Measurements from ENCODE around the gene PARN.

PARN gene, protein sequence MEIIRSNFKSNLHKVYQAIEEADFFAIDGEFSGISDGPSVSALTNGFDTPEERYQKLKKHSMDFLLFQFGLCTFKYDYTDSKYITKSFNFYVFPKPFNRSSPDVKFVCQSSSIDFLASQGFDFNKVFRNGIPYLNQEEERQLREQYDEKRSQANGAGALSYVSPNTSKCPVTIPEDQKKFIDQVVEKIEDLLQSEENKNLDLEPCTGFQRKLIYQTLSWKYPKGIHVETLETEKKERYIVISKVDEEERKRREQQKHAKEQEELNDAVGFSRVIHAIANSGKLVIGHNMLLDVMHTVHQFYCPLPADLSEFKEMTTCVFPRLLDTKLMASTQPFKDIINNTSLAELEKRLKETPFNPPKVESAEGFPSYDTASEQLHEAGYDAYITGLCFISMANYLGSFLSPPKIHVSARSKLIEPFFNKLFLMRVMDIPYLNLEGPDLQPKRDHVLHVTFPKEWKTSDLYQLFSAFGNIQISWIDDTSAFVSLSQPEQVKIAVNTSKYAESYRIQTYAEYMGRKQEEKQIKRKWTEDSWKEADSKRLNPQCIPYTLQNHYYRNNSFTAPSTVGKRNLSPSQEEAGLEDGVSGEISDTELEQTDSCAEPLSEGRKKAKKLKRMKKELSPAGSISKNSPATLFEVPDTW

DNA sequence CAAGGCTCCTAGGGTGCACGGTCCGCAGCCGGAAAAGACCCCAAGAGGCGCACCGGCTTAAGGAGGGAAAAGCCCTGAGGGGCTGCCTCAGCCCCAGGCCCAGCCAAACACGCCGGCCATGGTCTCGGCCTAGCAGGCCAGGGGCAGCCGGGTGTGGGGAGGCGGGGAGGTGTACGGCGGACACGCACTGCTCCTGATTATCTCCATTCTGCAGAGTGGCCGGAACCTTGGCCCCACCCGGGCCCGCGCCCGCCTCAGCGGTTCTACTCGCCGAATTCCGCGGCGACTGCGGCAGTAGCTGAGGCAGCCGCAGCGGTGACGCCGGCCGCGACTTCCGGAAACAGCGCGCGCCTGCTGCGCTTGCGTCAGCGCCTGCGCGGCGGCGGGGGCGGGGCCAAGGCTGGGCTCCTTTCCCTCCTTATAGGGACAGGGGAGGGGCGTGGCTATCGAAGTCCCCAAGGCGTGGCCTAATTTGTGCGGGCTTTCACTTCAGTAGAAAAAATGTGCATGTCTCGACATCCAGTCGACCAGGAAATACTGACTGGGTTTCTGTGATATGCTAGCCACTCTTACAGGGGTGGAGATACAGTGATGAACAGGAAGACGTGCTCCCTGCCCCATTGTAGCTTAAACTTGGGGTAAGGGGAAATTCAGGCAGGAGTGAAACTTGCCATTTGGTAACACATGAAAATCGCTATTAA lies at the start of gene PARN:
Gene PARN, minus strand, starts transcription at position 342 of the 701 bp plus-strand sequence. Its CDS starts 135 bp downstream, at position 207.
- TF ChIP-seq, protein P1, sequence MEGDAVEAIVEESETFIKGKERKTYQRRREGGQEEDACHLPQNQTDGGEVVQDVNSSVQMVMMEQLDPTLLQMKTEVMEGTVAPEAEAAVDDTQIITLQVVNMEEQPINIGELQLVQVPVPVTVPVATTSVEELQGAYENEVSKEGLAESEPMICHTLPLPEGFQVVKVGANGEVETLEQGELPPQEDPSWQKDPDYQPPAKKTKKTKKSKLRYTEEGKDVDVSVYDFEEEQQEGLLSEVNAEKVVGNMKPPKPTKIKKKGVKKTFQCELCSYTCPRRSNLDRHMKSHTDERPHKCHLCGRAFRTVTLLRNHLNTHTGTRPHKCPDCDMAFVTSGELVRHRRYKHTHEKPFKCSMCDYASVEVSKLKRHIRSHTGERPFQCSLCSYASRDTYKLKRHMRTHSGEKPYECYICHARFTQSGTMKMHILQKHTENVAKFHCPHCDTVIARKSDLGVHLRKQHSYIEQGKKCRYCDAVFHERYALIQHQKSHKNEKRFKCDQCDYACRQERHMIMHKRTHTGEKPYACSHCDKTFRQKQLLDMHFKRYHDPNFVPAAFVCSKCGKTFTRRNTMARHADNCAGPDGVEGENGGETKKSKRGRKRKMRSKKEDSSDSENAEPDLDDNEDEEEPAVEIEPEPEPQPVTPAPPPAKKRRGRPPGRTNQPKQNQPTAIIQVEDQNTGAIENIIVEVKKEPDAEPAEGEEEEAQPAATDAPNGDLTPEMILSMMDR (conservative IDR thresholded peaks at IDR 0.05), result no peak
- peak; percentile 93 for TF ChIP-seq ZFX (IDR thresholded peaks at IDR 0.05)
- H3K27ac ChIP-seq, result peak within 1 kb of the TSS; percentile 92

- no peak for TF ChIP-seq ZFX (IDR thresholded peaks at IDR 0.05)
- TF ChIP-seq, protein P1 (conservative IDR thresholded peaks at IDR 0.05), result no peak
- H3K27ac ChIP-seq, result no peak overlapping the region
Measured at GRCh38 chr16:14678748-14679497, 48.9 kb upstream of the PARN start.

- no peak overlapping the region for H3K27ac ChIP-seq
- no peak for TF ChIP-seq ZFX (IDR thresholded peaks at IDR 0.05)
Measured at GRCh38 chr16:14677627-14678026, 47.6 kb upstream of the PARN start.

DNA sequence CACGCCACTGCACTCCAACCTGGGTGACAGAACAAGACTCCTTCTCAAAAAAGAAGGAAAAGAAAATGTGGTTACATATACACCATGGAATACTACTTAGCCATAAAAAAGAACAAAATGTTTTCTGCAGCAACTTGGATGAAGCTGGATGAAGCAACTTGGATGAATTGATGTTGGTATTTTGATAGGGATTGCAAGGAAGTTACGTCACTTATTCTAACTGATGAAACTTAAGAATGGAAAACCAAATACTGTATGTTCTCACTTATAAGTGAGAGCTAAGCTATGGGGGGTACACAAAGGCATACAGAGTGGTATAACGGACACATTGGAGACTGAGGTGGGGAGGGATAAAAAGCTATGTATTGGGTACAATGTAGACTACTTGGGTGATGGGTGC lies 46.6 kb upstream of the PARN start:
- TF ChIP-seq ZFX (IDR thresholded peaks at IDR 0.05), result no peak
- TF ChIP-seq, protein P1 (conservative IDR thresholded peaks at IDR 0.05), result no peak

DNA sequence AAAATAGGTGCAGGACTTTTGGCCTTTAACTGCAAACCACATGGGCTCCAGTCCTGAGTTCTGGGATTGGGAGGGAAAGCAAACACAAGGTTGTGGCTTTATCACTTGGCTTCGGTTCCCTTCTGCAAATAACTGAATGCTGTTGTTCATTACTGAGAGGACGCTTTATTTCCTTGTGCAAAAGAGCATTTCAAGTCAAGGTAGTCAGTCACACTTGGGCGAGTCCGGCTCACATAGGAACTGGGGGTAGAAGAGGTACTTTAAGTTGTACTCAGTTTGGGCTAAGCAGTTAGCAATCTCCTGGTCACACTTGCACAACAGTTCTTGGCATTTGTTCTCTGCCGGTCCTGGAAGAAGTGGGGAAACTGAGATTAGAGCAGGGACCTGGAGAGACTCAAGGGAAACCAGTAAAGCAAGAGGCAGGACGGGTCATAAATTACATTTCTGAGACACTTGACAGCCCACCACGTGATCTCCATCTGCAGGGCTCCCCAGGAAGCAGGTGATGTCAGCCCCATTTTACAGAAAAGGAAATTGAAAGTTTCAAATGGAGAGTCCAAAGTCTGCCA lies 42.4 kb upstream of the PARN start:
- TF ChIP-seq, protein P1 (conservative IDR thresholded peaks at IDR 0.05), result no peak
- no peak for TF ChIP-seq ZFX (IDR thresholded peaks at IDR 0.05)
- peak overlapping the region; percentile 66 for H3K27ac ChIP-seq

More for the DNA sequence above, 46.6 kb upstream of the PARN start:
- no peak overlapping the region for H3K27ac ChIP-seq

- TF ChIP-seq, protein P1 (conservative IDR thresholded peaks at IDR 0.05), result no peak
- TF ChIP-seq ZFX (IDR thresholded peaks at IDR 0.05), result no peak
- no peak overlapping the region for H3K27ac ChIP-seq
Measured at GRCh38 chr16:14669776-14670175, 39.7 kb upstream of the PARN start.

Data from C4-2B (cell line).